Chondrocyte (in vitro differentiated cells): ENCODE results near the gene ELMO1. TPM values are rescaled to one million over a fixed set of nuclear protein-coding genes. Genes with fewer than 3 reads are reported as not detected.

Experiments
- DNase-seq: peaks from one replicate; pipeline ENCODE4 v3.0.0; 2021; ENCODE audit warnings: mixed read lengths, low spot score
- H3K27ac Mint-ChIP-seq: one replicate; pipeline ENCODE4 v1.8.0; 2021; ENCODE audit warnings: mild to moderate bottlenecking, moderate library complexity, mixed read lengths; ENCODE audit not compliant: unreplicated experiment
- H3K27me3 Mint-ChIP-seq: 2 replicates; pipeline ENCODE4 v1.8.0; 2021; ENCODE audit warnings: low read depth, mixed read lengths
- H3K36me3 Mint-ChIP-seq: 2 replicates; pipeline ENCODE4 v1.8.0; 2021; ENCODE audit warnings: low read depth, mixed read lengths
- H3K4me1 Mint-ChIP-seq: 2 replicates; pipeline ENCODE4 v1.8.0; 2021; ENCODE audit warnings: low read depth, mild to moderate bottlenecking, mixed read lengths
- H3K4me3 Mint-ChIP-seq: one replicate; pipeline ENCODE4 v1.8.0; 2021; ENCODE audit warnings: mild to moderate bottlenecking, moderate library complexity, mixed read lengths; ENCODE audit not compliant: unreplicated experiment
- H3K9me3 Mint-ChIP-seq: 2 replicates; pipeline ENCODE4 v1.8.0; 2021; ENCODE audit warnings: low read depth, mixed read lengths
- CTCF ChIP-seq: fragments of 200-600 bp; sonication (generic); IDR thresholded peaks from 2 replicates; pipeline ENCODE4 v1.5.0; 2021; ENCODE audit warnings: antibody characterized with exemption, mild to moderate bottlenecking, moderate library complexity
- total RNA-seq: library from RNA; stranded (reverse); gene quantifications from 3 replicates; pipeline ENCODE4 v1.2.1, GENCODE V29; 2021

The ELMO1 gene
- total RNA-seq, 1 donor from 2014 or later = 0.42 TPM

- Mint-ChIP-seq H3K27ac (no peak overlapping the region), H3K4me1 (peaks cover 7% of the 10 kb centered on the region)
- TF ChIP-seq CTCF = no peak
Measured at GRCh38 chr7:37304921-37305320, 143.7 kb downstream of the ELMO1 start.

GRCh38 chr7:37297546-37297945 is 151.1 kb downstream of the ELMO1 start:
- no peaks in the 10 kb centered on the region for H3K36me3 Mint-ChIP-seq
- H3K4me1 Mint-ChIP-seq = no peaks in the 10 kb centered on the region
- no peak for TF ChIP-seq CTCF
- no peak for DNase-seq
- H3K27ac Mint-ChIP-seq = no peak overlapping the region
- peaks cover 2% of the 10 kb centered on the region for H3K27me3 Mint-ChIP-seq
- peaks cover 6% of the 10 kb centered on the region for H3K9me3 Mint-ChIP-seq
- no peak overlapping the region for H3K4me3 Mint-ChIP-seq

More at GRCh38 chr7:37304921-37305320, 143.7 kb downstream of the ELMO1 start:
- Mint-ChIP-seq H3K27me3 (peaks cover 5% of the 10 kb centered on the region), H3K9me3 (peaks cover 6% of the 10 kb centered on the region), H3K4me3 (no peak overlapping the region), H3K36me3 (no peaks in the 10 kb centered on the region)
- DNase-seq = no peak

GRCh38 chr7:37295401-37295800 is 153.3 kb downstream of the ELMO1 start:
- no peak for DNase-seq
- Mint-ChIP-seq H3K4me3 (no peak overlapping the region), H3K4me1 (no peaks in the 10 kb centered on the region), H3K27me3 (no peaks in the 10 kb centered on the region), H3K27ac (no peak overlapping the region), H3K9me3 (no peaks in the 10 kb centered on the region), H3K36me3 (no peaks in the 10 kb centered on the region)
- TF ChIP-seq CTCF = no peak

- Mint-ChIP-seq H3K27ac (no peak overlapping the region), H3K27me3 (no peaks in the 10 kb centered on the region), H3K4me1 (no peaks in the 10 kb centered on the region), H3K4me3 (no peak overlapping the region), H3K36me3 (no peaks in the 10 kb centered on the region), H3K9me3 (no peaks in the 10 kb centered on the region)
- DNase-seq = no peak
- TF ChIP-seq CTCF = no peak
Measured at GRCh38 chr7:37290731-37291130, 157.9 kb downstream of the ELMO1 start.

- no peaks in the 10 kb centered on the region for H3K27me3 Mint-ChIP-seq
- no peaks in the 10 kb centered on the region for H3K4me1 Mint-ChIP-seq
- no peaks in the 10 kb centered on the region for H3K9me3 Mint-ChIP-seq
- H3K4me3 Mint-ChIP-seq = no peak overlapping the region
- H3K27ac Mint-ChIP-seq = no peak overlapping the region
- no peaks in the 10 kb centered on the region for H3K36me3 Mint-ChIP-seq
- no peak for DNase-seq
- no peak for TF ChIP-seq CTCF
Measured at GRCh38 chr7:37289781-37290180, 158.9 kb downstream of the ELMO1 start.
